Left cardiac atrium (tissue), 4 donors: Measurements from ENCODE around the gene AWAT1. TPM values are rescaled to one million over a fixed set of nuclear protein-coding genes. Genes with fewer than 3 reads are reported as not detected.
"Not testable (repeated sequence)": the region's sequence is repeated elsewhere in the genome, so short reads cannot be mapped to it uniquely, and the experiment has no call there.

Experiments used
- ATAC-seq, 2 donors: fragments of 200-7000 bp; cut with Tn5 transposase; one replicate each; pipeline ENCODE4 v1.9.1; 2020; ENCODE audit warnings: mild to moderate bottlenecking in 2 of 2, moderate library complexity in 2 of 2
- DNase-seq: peaks from one replicate; pipeline ENCODE4 v3.0.0-alpha.2; 2020
- intact Hi-C, 2 donors: fragments of 100-400 bp; cut with DNase I; formaldehyde crosslinking; loops; one replicate each; pipeline versions ENCODE4 v1.14.1 to v1.15.1; 2022 to 2023
- total RNA-seq, 2 donors: library from RNA; stranded (reverse); fragmentation: NEBNext Ultra II Directional; extraction: Animal tissue kit (Norgen Biotek cat#: 25700); gene quantifications; one replicate each; pipeline ENCODE4 v1.2.1, GENCODE V29; 2021
- donor health status: DM: no; HTN: yes; CAD: no.
- donor health status: DM: no; HTN: yes; CAD: no; lungs with severe emphysema.
- donor health status: DM: yes; HTN: yes; CAD: no.
- donor health status: Dilated cardiomyopathy.

AWAT1 gene
- total RNA-seq, 2 donors from 2014 or later: not detected

DNA sequence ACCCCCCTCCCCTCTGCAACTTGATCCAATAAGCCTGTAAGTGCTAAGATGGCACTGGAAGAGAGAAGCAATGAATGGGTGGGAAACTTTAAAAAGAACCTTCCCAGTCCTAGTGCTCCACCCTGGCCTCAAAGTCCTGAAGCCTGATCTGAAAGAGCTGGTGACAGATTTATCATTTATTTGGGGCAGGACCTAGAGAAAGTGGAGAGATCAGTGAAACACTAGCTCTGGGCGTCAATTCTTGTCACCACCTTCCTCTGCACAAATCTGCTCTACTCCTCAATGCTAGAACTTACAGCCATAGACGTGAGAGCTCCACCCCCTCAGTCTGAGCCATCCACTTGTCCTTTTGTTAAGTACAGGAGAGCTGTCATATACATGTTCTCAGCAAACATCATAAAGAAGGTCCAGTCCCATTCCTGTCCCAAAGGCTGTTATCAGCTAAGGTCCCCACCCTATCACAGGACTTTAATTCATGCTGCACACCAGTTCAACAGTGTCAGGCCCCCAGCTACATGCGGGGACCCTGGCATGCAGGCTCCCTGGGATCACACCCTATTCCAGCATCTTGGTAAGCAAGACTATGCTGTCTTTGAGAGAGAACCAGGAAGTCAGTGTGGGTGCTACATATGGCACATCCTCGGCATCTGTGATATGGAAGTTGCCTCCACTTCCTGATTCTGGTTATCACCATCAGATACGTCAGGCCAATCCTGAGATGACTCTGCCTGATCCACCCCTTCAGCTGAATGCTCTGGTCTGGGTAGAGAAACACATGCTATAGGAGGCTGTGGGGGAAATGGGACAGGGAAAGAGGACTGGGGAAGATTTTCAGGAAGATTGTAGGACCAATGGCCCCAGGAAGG, 23.2 kb downstream of the AWAT1 start:
- DNase-seq (no peak), ATAC-seq (no peak)
- intact Hi-C loops: no loop called here

DNA sequence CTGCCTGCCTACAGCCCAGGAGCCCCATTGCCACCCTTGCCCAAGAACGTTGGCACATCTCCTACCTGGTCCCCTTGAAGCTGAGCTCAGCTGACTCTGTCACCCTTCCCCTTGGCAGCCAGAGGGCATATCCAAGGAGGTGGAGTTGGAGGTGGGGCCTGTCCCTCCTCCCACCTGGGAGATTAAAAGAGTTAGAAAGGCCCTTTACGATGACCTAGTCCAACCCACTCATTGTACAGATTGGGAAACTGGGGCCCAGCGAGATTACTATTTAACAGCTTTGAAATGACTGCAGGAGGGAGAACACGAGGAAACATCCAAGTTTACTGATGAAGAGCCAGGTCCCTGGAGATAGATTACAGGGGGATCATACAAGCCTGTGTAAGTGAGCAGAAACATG, 25.6 kb downstream of the AWAT1 start, which contains the start of gene P2RY4:
Gene P2RY4, minus strand, starts transcription at position 101 of the 400 bp plus-strand sequence. CDS start 580 bp downstream, outside the sequence.
- DNase-seq (no peak), ATAC-seq (no peak)
- intact Hi-C loops: loop anchor here (10.0 kb wide), 1 partner anchor 65 kb away; no protein-coding TSS in a partner anchor

DNA sequence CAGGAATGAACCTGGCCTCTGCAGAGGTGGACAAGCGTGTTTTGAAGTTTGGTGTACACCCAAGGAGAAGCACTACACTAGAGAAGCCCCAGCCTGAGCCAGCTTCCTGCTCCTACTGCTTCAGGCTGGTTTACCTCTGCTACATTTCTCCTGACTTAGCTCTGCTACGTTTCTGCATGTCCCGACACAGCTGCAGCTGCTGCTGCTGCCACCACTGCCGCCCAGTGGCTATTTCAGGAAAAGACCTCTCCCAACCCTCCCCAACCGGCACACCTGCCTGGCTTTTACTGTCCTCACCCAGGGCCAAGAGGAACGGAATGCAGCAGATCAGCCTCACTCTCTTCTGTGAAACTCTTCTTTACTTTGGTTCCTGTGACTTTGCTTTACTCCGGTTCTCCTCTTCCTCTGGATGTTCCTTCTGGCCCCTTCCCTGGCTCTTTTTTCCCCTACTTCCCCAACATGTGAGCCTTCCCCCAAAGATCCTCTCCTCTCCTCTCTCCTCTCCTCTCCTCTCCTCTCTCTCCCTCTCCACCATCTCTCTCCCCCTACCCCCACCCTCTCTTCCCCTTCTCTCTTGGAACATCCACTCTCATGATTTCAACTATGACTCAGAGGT, 28.6 kb downstream of the AWAT1 start:
- peak; percentile 27 for DNase-seq
- peak; percentile 59 to 80 for ATAC-seq
- intact Hi-C loops: loop anchor here (10.0 kb wide), 1 partner anchor 68 kb away; no protein-coding TSS in a partner anchor

DNA sequence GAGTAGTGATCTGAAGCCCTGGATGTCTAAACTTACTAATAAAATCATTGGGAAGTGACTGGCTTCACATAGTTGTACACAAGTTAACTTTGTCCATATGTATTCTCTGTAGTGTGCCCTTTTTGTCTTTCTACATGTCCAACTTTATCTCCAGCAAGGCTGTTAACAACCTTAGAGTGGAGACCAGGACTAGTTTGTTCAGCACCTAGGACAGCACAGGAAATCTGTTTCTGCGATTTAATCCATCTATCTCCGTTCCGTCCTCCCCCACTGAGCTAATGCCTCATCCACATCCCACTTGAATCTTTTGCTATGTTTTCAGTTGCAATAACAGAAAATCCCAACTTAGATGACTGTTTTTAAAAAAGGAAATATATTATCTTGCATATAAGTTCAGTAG, 30.3 kb downstream of the AWAT1 start:
- intact Hi-C loops: loop anchor here (10.0 kb wide), 1 partner anchor 70 kb away; no protein-coding TSS in a partner anchor
- no peak for DNase-seq
- ATAC-seq: no peak

DNA sequence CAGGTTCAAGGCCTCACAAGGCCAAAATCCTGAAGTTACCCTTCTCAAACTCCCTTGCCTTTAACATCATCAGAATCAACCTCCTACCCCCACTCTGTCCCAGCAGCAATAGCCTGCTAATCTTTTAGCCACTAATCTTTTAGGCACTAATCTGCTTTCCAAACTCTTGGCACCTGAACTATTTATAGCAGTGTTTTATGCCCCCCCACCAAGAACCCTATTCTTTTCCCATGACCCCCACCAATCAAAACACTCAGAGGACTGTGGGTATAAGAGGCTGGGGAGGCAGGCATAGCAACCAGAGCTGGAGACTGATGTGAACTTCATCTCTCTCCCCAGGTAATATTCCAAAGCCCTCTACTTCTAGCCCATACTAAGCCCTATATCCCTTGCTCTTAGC, 33.6 kb downstream of the AWAT1 start, which contains the start of gene ARR3:
Gene ARR3, plus strand, starts transcription at position 301 of the 400 bp plus-strand sequence. CDS start 1,052 bp downstream, outside the sequence.
- ATAC-seq (no peak), DNase-seq (no peak)
- intact Hi-C loops: loop anchor here (10.0 kb wide), 1 partner anchor 73 kb away; no protein-coding TSS in a partner anchor

DNA sequence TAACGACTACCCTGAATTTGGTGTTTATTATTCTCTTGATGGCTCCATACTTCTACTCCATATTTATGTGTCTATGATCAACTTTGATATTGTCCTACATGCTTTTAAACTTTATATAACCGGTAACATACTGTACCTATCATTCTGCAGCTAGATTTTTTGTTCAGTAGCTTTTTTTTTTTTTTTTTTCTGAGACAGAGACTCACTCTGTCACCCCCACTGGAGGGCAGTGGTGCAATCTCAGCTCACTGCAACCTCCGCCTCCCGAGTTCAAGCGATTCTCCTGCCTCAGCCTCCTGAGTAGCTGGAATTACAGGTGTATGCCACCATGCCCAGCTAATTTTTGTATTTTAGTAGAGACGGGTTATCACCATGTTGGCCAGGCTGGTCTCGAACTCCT, 39.6 kb downstream of the AWAT1 start:
- ATAC-seq, DNase-seq, intact Hi-C loops: not testable (repeated sequence)

DNA sequence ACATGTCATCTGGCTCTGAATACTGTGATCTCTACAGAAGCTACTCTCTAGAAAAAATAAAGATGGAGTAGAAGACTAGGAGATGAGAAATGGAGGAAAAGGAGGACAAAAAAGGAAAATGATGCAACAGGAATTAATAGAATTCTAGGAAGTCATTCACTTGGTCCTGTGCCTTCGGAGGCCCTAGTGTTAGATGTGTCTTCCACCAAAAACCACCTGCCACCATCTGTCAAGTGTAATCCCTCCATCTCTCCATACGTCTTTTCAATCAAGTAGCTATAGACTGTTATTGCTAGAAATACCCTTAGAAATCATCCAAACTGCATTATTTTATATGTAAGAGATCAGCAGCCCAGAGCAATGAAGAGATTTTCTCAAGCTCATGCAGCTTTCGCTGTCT, 44.6 kb downstream of the AWAT1 start:
- ATAC-seq: no peak
- DNase-seq: no peak
- intact Hi-C loops: no loop called here

DNA sequence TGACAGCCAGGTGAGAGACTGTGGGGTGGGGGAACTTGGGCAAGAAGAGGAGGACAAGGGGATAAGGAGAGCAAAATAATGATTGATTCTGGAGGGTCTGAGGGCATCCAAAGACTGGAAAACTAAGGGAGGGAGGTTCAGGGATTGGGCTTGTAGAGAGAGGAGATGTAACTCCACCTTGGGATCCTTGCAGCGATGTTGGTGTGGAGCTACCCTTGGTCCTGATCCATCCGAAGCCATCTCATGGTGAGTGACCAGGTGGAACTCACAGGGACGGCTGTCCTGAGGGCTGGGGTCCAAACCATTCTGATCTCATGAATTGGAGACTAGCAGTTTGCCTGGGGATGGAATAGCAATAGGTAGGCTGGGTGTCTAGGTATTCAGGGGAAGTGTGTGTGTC, 46.1 kb downstream of the AWAT1 start:
- ATAC-seq (no peak), DNase-seq (no peak)
- intact Hi-C loops: no loop called here

DNA sequence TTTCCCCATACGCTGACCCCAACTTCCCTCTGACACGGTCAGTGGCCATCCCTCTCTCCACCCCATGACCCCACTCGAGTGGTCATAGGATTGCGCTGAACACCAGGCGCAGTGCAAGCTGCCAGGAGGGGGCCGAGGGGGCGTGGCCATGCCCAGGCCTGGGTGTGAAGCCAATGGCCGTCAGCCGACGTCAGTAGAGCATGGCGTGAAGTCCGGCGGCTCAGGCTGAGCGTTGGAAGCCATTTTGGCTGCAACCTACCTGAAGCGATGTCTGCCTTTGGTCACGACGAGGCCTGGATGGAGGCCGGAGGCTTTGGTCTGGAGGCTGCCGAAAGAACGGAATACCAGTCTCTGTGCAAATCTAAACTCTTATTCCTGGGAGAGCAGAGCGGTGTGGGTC, 47.5 kb downstream of the AWAT1 start, which contains the start of gene RAB41:
Gene RAB41, plus strand, starts transcription at position 222 of the 400 bp plus-strand sequence. Its CDS starts 46 bp downstream, at position 268.
- ATAC-seq (no peak), DNase-seq (no peak)
- intact Hi-C loops: no loop called here

DNA sequence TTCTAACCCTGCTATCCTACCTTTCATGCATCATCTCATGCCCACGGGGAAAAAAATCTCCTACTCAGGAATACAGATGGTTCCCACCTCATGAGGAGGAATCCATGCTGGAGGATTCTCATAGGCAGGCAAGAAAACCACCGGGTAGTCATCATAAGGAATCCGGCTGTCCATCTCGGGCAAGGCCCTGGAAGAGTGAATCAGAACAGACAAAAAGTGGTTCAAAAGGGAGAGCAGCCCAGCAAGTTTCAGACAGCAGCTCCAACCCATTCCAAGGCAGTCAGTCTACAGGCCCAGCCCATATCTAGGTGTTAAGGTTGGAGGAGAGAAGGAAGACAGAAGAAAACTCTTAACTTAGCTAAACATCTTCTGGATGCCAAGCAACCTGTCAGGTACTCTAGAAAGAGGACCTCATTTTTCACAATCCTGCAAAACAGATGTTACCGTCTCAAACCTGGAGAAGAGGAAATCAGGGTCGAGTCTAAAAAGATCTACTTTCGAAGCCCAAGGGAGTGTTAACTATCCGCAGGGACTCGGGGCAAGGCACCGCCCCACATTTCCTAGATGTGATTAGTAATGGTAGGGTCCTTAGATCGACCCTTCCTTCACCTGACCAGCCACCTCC, 54.8 kb downstream of the AWAT1 start:
- no peak for DNase-seq
- intact Hi-C loops: no loop called here
- ATAC-seq: no peak

Other genes starting within 250 kb of the AWAT1 start
- gene AWAT2, start 184.7 kb upstream of the AWAT1 start, total RNA-seq: not detected
- gene OTUD6A, start 172.2 kb upstream of the AWAT1 start, total RNA-seq: not detected
- 10 to 100 TPM; 39.8 to 41.6 TPM for gene IGBP1, start 101.2 kb upstream of the AWAT1 start, total RNA-seq
- gene DGAT2L6, start 57.2 kb upstream of the AWAT1 start, total RNA-seq: not detected
- under 1 TPM in 1 of 2 donors, not detected in 1; 0.16 TPM for gene P2RY4, start 25.5 kb downstream of the AWAT1 start, total RNA-seq
- gene ARR3, start 33.7 kb downstream of the AWAT1 start, total RNA-seq: not detected
- not detected for gene RAB41, start 47.5 kb downstream of the AWAT1 start, total RNA-seq
- 10 to 100 TPM; 33.7 to 37.1 TPM for gene PDZD11, start 55.3 kb downstream of the AWAT1 start, total RNA-seq
- under 1 TPM; 0.29 to 0.68 TPM for gene KIF4A, start 55.4 kb downstream of the AWAT1 start, total RNA-seq
- not detected for gene GDPD2, start 188.7 kb downstream of the AWAT1 start, total RNA-seq
- gene DLG3, start 210.2 kb downstream of the AWAT1 start, total RNA-seq: 10 to 100 TPM; 14.8 to 15.0 TPM